H9 (cell line): ENCODE measurements around the gene POU3F3. TPM values are rescaled to one million over a fixed set of nuclear protein-coding genes. Genes with fewer than 3 reads are reported as not detected.

Experiments used
- DNase-seq: peaks from one replicate; pipeline ENCODE4 v3.0.0-alpha.2; 2017
- H2AFZ ChIP-seq: one replicate; pipeline ENCODE4 v1.6.1; 2013; ENCODE audit warnings: mild to moderate bottlenecking, low read length, control low read depth, moderate library complexity
- H2AK5ac ChIP-seq: 2 replicates; pipeline ENCODE4 v1.6.1; 2013; ENCODE audit warnings: low read length, control low read depth, mixed read lengths; ENCODE audit not compliant: insufficient read length
- H2BK120ac ChIP-seq: one replicate; pipeline ENCODE4 v1.6.1; 2013; ENCODE audit warnings: low read depth, mild to moderate bottlenecking, low read length, control low read depth, inconsistent platforms; ENCODE audit not compliant: poor library complexity, severe bottlenecking
- H2BK12ac ChIP-seq: 2 replicates; pipeline ENCODE4 v1.6.1; 2013; ENCODE audit warnings: low read length, control low read depth, mixed read lengths, low read depth; ENCODE audit not compliant: insufficient read length
- H2BK15ac ChIP-seq: 2 replicates; pipeline ENCODE4 v1.6.1; 2013; ENCODE audit warnings: low read depth, low read length, control low read depth
- H2BK20ac ChIP-seq: one replicate; pipeline ENCODE4 v1.6.1; 2013; ENCODE audit warnings: low read depth, mild to moderate bottlenecking, low read length, control low read depth, inconsistent platforms; ENCODE audit not compliant: poor library complexity, severe bottlenecking
- H2BK5ac ChIP-seq: 2 replicates; pipeline ENCODE4 v1.6.1; 2013; ENCODE audit warnings: low read length, control low read depth, mixed read lengths; ENCODE audit not compliant: insufficient read length
- H3K14ac ChIP-seq: 2 replicates; pipeline ENCODE4 v1.6.1; 2013; ENCODE audit warnings: low read length, control low read depth; ENCODE audit not compliant: insufficient read depth
- H3K18ac ChIP-seq: 2 replicates; pipeline ENCODE4 v1.6.1; 2013; ENCODE audit warnings: low read depth, mild to moderate bottlenecking, mixed read lengths, low read length, control low read depth; ENCODE audit not compliant: insufficient read length
- H3K23ac ChIP-seq: 2 replicates; pipeline ENCODE4 v1.6.1; 2013; ENCODE audit warnings: low read length, control low read depth, mixed read lengths, low read depth; ENCODE audit not compliant: insufficient read length
- H3K23me2 ChIP-seq: 2 replicates; pipeline ENCODE4 v1.6.1; 2013; ENCODE audit warnings: low read depth, mild to moderate bottlenecking, mixed read lengths, low read length, control low read depth; ENCODE audit not compliant: insufficient read length, poor library complexity, severe bottlenecking
- H3K27ac ChIP-seq: 2 replicates; pipeline ENCODE4 v1.5.1; 2013; ENCODE audit warnings: low read length, control low read depth, mixed read lengths, low read depth; ENCODE audit not compliant: insufficient read length
- H3K27me3 ChIP-seq: 2 replicates; pipeline ENCODE4 v1.6.1; 2013; ENCODE audit warnings: low read length, control low read depth, inconsistent platforms; ENCODE audit not compliant: insufficient read depth
- H3K4ac ChIP-seq: 2 replicates; pipeline ENCODE4 v1.6.1; 2013; ENCODE audit warnings: low read depth, mild to moderate bottlenecking, control low read depth, inconsistent platforms, low read length, moderate library complexity
- H3K4me1 ChIP-seq: 2 replicates; pipeline ENCODE4 v1.6.1; 2013; ENCODE audit warnings: low read length, control low read depth, inconsistent platforms; ENCODE audit not compliant: insufficient read depth
- H3K4me2 ChIP-seq: 2 replicates; pipeline ENCODE4 v1.6.1; 2013; ENCODE audit warnings: low read length, control low read depth, mixed read lengths; ENCODE audit not compliant: insufficient read length, insufficient read depth
- H3K56ac ChIP-seq: 2 replicates; pipeline ENCODE4 v1.6.1; 2013; ENCODE audit warnings: low read depth, mild to moderate bottlenecking, mixed read lengths, low read length, control low read depth; ENCODE audit not compliant: insufficient read length
- H3K79me1 ChIP-seq: 2 replicates; pipeline ENCODE4 v1.6.1; 2013; ENCODE audit warnings: low read depth, mild to moderate bottlenecking, moderate library complexity, low read length, control low read depth, inconsistent platforms; ENCODE audit not compliant: insufficient read depth, poor library complexity, severe bottlenecking
- H3K79me2 ChIP-seq: 2 replicates; pipeline ENCODE4 v1.6.1; 2013; ENCODE audit warnings: low read length, control low read depth, inconsistent platforms; ENCODE audit not compliant: insufficient read depth
- H3K9ac ChIP-seq: 2 replicates; pipeline ENCODE4 v1.6.1; 2013; ENCODE audit warnings: low read length, control low read depth, mixed read lengths; ENCODE audit not compliant: insufficient read length; ENCODE audit errors: extremely low read depth
- H3K9me3 ChIP-seq: one replicate; pipeline ENCODE4 v1.6.1; 2013; ENCODE audit warnings: low read depth, low read length, inconsistent platforms; ENCODE audit not compliant: control insufficient read depth
- H3T11ph ChIP-seq: one replicate; pipeline ENCODE4 v1.6.1; 2013; ENCODE audit warnings: mild to moderate bottlenecking, low read length, control low read depth, inconsistent platforms
- H4K20me1 ChIP-seq: one replicate; pipeline ENCODE4 v1.6.1; 2013; ENCODE audit not compliant: control insufficient read depth, insufficient read length, insufficient read depth
- H4K5ac ChIP-seq: 2 replicates; pipeline ENCODE4 v1.6.1; 2013; ENCODE audit warnings: low read depth, mild to moderate bottlenecking, mixed read lengths, low read length, control low read depth; ENCODE audit not compliant: insufficient read length
- H4K8ac ChIP-seq: replicated peaks from 2 replicates; pipeline ENCODE4 v1.6.1; 2013; ENCODE audit warnings: low read length, control low read depth, mixed read lengths, low read depth; ENCODE audit not compliant: insufficient read length
- H4K91ac ChIP-seq: 2 replicates; pipeline ENCODE4 v1.6.1; 2013; ENCODE audit warnings: low read depth, mild to moderate bottlenecking, moderate library complexity, mixed read lengths, low read length, control low read depth; ENCODE audit not compliant: insufficient read length
- H3K27ac Mint-ChIP-seq, 3 experiments: 2 replicates in 2 of 3; 3 replicates in 1 of 3; pipeline ENCODE4 v1.8.0; 2020 to 2021; ENCODE audit warnings: mixed read lengths in 3 of 3, mild to moderate bottlenecking in 1 of 3, moderate library complexity in 1 of 3
- H3K27me3 Mint-ChIP-seq: 2 replicates; pipeline ENCODE4 v1.8.0; 2021; ENCODE audit warnings: low read depth, mild to moderate bottlenecking, moderate library complexity, mixed read lengths
- H3K36me3 Mint-ChIP-seq, 3 experiments: 2 replicates in 2 of 3; 3 replicates in 1 of 3; pipeline ENCODE4 v1.8.0; 2020 to 2021; ENCODE audit warnings: low read depth in 3 of 3, mixed read lengths in 3 of 3; ENCODE audit not compliant: insufficient read depth in 1 of 3
- H3K4me1 Mint-ChIP-seq, 2 experiments: 2 replicates each; pipeline ENCODE4 v1.8.0; 2020; ENCODE audit warnings: mixed read lengths in 2 of 2
- H3K4me3 Mint-ChIP-seq, 2 experiments: 2 replicates in 1 of 2; 3 replicates in 1 of 2; pipeline ENCODE4 v1.8.0; 2020 to 2021; ENCODE audit warnings: mild to moderate bottlenecking in 2 of 2, mixed read lengths in 2 of 2, moderate library complexity in 1 of 2
- H3K9me3 Mint-ChIP-seq, 2 experiments: 2 replicates in 1 of 2; 3 replicates in 1 of 2; pipeline ENCODE4 v1.8.0; 2020; ENCODE audit warnings: mild to moderate bottlenecking in 2 of 2, mixed read lengths in 2 of 2, moderate library complexity in 1 of 2
- WGBS: extraction: QIAGEN DNeasy Blood & Tissue Kit; methylation state at CpG from one replicate; pipeline ENCODE4 v1.1.7; 2013; ENCODE audit warnings: missing lambda C conversion rate, low lambda C conversion rate, mixed read lengths; ENCODE audit not compliant: insufficient read length; ENCODE audit errors: extremely low coverage; 5-methylcytosine and 5-hydroxymethylcytosine counted together
- total RNA-seq: library from RNA; stranded (reverse); gene quantifications from 2 replicates; pipeline ENCODE4 v1.2.1, GENCODE V29; 2021
- TF ChIP-seq, protein P1 (sequence below): fragments of 200-600 bp; sonication (generic); conservative IDR thresholded peaks from 3 replicates; pipeline ENCODE4 v1.8.0; 2021; ENCODE audit warnings: antibody characterized with exemption, mild to moderate bottlenecking

POU3F3 gene
- total RNA-seq, 1 experiment from 2014 or later: not detected

DNA sequence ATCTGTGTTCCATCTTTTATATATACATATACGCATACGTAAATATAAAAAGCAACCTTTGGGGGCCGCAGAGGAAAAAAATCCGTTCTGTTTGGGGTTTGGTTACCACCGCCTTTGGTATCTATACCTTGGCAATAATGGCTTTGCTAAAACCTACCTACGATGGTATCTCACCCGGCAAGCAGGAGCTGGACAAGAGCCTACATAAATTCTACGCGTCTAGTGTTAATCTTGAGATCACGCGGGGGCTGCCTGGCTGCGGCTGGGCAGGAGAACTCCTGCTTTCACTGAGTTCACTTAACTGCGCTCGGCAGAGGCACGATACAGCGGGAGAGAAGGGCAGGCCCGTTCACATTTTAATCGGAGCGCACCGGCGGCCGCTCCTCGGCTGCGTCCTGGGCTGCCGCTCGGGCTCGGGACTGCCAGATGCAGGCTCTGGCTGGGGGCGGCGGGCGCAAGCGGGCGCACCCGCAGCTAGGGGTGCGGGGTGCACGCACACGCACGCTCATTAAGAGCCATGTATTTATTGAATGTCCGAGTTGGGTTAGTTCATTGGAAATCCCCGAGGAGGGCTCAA lies 1.7 kb upstream of the POU3F3 start:
- Histone ChIP-seq H2AFZ (no peak overlapping the region), H2BK15ac (no peak overlapping the region), H2BK12ac (no peak overlapping the region), H2BK120ac (no peak overlapping the region), H3K79me1 (no peaks in the 10 kb centered on the region), H4K5ac (no peak overlapping the region), H2BK5ac (no peak overlapping the region), H3K4ac (no peak overlapping the region), H3K9ac (no peak overlapping the region), H3K9me3 (no peaks in the 10 kb centered on the region), H3K23me2 (peaks cover 13% of the 10 kb centered on the region), H3K27me3 (peaks cover 62% of the 10 kb centered on the region), H4K8ac (no peak overlapping the region), H3K27ac (no peak overlapping the region), H2AK5ac (no peak overlapping the region), H3K79me2 (no peaks in the 10 kb centered on the region), H3K14ac (no peak overlapping the region; the same call in 1 of the 2 replicates), H3K4me1 (no peaks in the 10 kb centered on the region; the same call in 1 of the 2 replicates), H3K4me2 (peak overlapping the region; percentile 58), H4K20me1 (no peaks in the 10 kb centered on the region), H4K91ac (no peak overlapping the region), H3K18ac (no peak overlapping the region), H3K23ac (no peak overlapping the region), H2BK20ac (no peak overlapping the region), H3T11ph (no peak overlapping the region), H3K56ac (no peak overlapping the region)
- Mint-ChIP-seq H3K4me1 (peaks cover 39 to 71% of the 10 kb centered on the region in 2 experiments), H3K27ac (no peak overlapping the region), H3K9me3 (peaks cover 6 to 11% of the 10 kb centered on the region in 2 experiments; a peak in 4 of 5 replicates), H3K4me3 (peak overlapping the region in 1 of 2 experiments; percentile 89; a peak in 4 of 5 replicates), H3K36me3 (peaks cover 0 to 2% (median 0%) of the 10 kb centered on the region in 3 experiments; a peak in 2 of 7 replicates), H3K27me3 (peaks cover 90% of the 10 kb centered on the region)
- WGBS: no CpG with 5 or more reads among the region's 39 CpGs
- TF ChIP-seq, protein P1, sequence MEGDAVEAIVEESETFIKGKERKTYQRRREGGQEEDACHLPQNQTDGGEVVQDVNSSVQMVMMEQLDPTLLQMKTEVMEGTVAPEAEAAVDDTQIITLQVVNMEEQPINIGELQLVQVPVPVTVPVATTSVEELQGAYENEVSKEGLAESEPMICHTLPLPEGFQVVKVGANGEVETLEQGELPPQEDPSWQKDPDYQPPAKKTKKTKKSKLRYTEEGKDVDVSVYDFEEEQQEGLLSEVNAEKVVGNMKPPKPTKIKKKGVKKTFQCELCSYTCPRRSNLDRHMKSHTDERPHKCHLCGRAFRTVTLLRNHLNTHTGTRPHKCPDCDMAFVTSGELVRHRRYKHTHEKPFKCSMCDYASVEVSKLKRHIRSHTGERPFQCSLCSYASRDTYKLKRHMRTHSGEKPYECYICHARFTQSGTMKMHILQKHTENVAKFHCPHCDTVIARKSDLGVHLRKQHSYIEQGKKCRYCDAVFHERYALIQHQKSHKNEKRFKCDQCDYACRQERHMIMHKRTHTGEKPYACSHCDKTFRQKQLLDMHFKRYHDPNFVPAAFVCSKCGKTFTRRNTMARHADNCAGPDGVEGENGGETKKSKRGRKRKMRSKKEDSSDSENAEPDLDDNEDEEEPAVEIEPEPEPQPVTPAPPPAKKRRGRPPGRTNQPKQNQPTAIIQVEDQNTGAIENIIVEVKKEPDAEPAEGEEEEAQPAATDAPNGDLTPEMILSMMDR: no peak
- peak; percentile 48 for DNase-seq
